Spleen (tissue), 7 donors: ENCODE results near the gene GAS7.

Source experiments
- CTCF ChIP-seq, 11 experiments: fragments of 200-600 bp in 7 of 11; fragments of 450-650 bp in 4 of 11; sonication (generic) in 4 of 11; IDR thresholded peaks in 8 of 11; conservative IDR thresholded peaks in 3 of 11; 1 replicate in 7 of 11; 2 replicates in 4 of 11; pipeline versions ENCODE4 v1.4.0 to v1.8.0; 2016 to 2021; ENCODE audit warnings: antibody characterized with exemption in 11 of 11, inconsistent platforms in 4 of 11, mild to moderate bottlenecking in 1 of 11
- POLR2AphosphoS5 ChIP-seq, 3 donors: sonication (generic); formaldehyde crosslinking; IDR thresholded peaks; one replicate each; pipeline ENCODE4 v1.5.1; 2017; ENCODE audit warnings: antibody characterized with exemption in 3 of 3
- donor health status: DM: no; HTN: no; CAD: no; lungs with moderate emphysema.
- donor health status: DM: no; HTN: no; CAD: no.
- donor health status: DM: no; HTN: no; CAD: no.

DNA sequence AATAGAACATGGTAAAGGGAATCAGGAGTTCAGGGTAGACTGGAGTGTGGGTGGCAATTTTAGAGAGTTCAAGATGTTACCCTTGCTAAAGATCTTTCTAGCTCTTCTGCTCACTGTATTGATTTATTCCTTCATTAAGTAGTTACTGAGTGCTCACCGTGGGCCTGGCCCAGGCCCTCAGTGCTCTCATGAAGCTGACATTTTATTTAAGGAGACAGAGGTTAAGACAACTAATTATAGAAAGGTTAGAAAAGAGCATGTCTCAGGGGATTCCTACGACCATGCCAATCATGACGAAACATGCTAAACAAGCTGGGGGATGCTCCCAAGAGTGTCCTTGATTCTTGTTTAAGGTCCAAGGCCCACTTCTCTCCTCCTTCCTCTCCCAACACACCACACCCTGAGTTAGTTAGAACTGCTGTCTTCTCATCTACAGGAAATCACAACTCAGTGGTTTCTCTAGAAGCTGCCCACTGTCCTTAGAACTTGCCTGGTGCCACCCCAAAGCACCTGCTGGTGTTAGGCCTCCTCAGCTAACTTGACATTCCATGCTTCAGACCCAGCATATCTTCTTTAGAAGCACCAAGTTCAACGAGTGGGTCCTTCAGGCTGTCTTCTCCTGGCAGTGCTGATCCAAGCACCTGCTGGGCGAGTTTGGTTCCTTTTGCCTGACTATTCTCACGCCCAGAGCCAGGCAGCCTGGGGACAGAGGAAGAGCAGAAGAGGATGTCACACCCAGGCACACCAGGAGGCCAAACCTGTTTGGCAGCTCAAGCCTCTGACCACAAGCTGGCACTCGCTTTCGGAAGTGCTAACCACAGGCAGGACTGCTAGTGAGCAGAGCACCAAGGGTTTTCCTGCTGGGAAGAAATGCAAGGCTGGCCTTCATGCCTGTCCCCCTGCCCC lies 79.0 kb downstream of the GAS7 start:
- TF ChIP-seq CTCF (IDR thresholded peaks at IDR 0.05 in 8 of 11, conservative IDR thresholded peaks at IDR 0.05 in 3 of 11), result peak in 2 of 11 experiments; percentile 19 to 27
- peak; percentile 28 to 82 (median 76) for TF ChIP-seq POLR2AphosphoS5 (IDR thresholded peaks at IDR 0.05)
